Breast epithelium (tissue), 4 donors: ENCODE data around the gene NRBF2. TPM values are rescaled to one million over a fixed set of nuclear protein-coding genes. Genes with fewer than 3 reads are reported as not detected.

ENCODE experiments used
- DNase-seq, 2 donors: peaks; one replicate each; pipeline ENCODE4 v3.0.0-alpha.2; 2019; ENCODE audit warnings: low spot score in 2 of 2
- H3K27ac ChIP-seq, 2 donors: fragments of 200-600 bp; sonication (generic) in 1 of 2; one replicate each; pipeline ENCODE4 v1.5.1; 2016 to 2019; ENCODE audit warnings: mild to moderate bottlenecking in 1 of 2
- H3K27me3 ChIP-seq, 2 donors: fragments of 200-600 bp; sonication (generic) in 1 of 2; one replicate each; pipeline versions ENCODE4 v1.5.1 to v1.6.0; 2017 to 2019; ENCODE audit warnings: control low read depth in 1 of 2, mild to moderate bottlenecking in 1 of 2
- H3K36me3 ChIP-seq: fragments of 200-600 bp; one replicate; pipeline ENCODE4 v1.5.1; 2019
- H3K4me1 ChIP-seq, 2 donors: fragments of 200-600 bp; sonication (generic); one replicate each; pipeline ENCODE4 v1.5.1; 2016 to 2019; ENCODE audit warnings: control low read depth in 1 of 2
- H3K4me3 ChIP-seq, 3 donors: fragments of 200-600 bp; sonication (generic); 1 replicate in 2 of 3; 2 replicates in 1 of 3; pipeline ENCODE4 v1.5.1; 2016 to 2019; ENCODE audit warnings: mild to moderate bottlenecking in 3 of 3, moderate library complexity in 2 of 3
- H3K9me3 ChIP-seq, 2 donors: fragments of 200-600 bp; sonication (generic) in 1 of 2; one replicate each; pipeline ENCODE4 v1.5.1; 2016 to 2019; ENCODE audit warnings: control low read depth in 1 of 2
- CTCF ChIP-seq, 3 donors: fragments of 450-650 bp; IDR thresholded peaks; one replicate each; pipeline ENCODE4 v1.5.1; 2016 to 2017; ENCODE audit warnings: antibody characterized with exemption in 3 of 3, mild to moderate bottlenecking in 3 of 3, moderate library complexity in 3 of 3
- POLR2A ChIP-seq: fragments of 450-650 bp; IDR thresholded peaks from one replicate; pipeline ENCODE4 v1.6.1; 2016; ENCODE audit warnings: antibody characterized with exemption, mild to moderate bottlenecking, moderate library complexity
- POLR2AphosphoS5 ChIP-seq, 3 donors: sonication (generic); formaldehyde crosslinking; IDR thresholded peaks; one replicate each; pipeline ENCODE4 v1.6.1; 2017; ENCODE audit warnings: antibody characterized with exemption in 3 of 3
- intact Hi-C: fragments of 100-400 bp; cut with DNase I; formaldehyde crosslinking; loops from one replicate; pipeline ENCODE4 v1.15.1; 2023; ENCODE audit warnings: low total_unique reads
- total RNA-seq, 3 donors: library from RNA; depleted of rRNA; stranded (reverse); fragments of >200 nt; gene quantifications; one replicate each; pipeline ENCODE4 v1.1.0, GENCODE V29; 2016

The NRBF2 gene
- total RNA-seq, 3 donors from 2014 or later: 14.7 to 28.5 (median 17.0) TPM

DNA sequence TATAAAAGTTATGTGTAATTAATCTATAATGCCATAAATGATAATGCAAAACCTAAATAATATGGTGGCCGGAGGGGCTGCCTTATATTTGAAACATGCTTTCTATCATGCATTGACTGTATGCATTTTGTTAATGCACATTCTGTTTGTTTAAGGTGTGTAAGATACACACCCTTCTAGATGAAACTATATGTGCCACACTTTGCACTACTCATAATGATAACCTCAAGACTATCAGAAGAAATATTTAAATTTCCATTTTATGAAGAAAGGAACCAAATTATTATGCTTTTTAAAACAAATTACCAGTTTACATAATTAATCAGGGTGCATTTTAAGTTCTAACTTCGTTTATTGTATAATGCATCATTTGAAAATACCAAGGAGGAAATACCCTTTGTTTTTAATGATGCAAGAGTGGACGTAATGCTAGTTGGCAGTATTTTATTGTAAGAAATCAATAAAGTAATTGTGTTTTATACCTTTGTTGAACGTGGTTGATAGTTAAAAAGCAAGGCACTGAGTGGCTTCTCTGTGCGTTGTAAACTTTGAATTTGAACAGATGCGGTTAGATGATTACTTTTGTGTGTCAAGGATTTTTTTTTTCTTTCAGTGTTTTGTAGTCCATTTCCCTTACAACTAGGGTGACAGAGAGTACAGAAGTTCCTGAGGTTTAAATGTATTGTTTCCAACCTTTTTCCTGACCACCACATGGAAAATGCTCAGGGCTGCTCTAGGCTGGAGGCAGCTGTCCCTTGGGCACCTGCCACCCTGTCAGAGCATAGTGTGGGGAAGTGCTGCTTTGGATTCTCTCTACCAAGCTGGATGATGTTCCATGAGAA, 21.6 kb downstream of the NRBF2 start:
- H3K27ac ChIP-seq: peak overlapping the region; percentile 56 to 73
- no peak for DNase-seq
- TF ChIP-seq CTCF (IDR thresholded peaks at IDR 0.05): no peak
- no peak for TF ChIP-seq POLR2AphosphoS5 (IDR thresholded peaks at IDR 0.05)
- TF ChIP-seq POLR2A: no peak
- no peak overlapping the region for H3K4me3 ChIP-seq
- H3K9me3 ChIP-seq: no peaks in the 10 kb centered on the region
- H3K4me1 ChIP-seq: peaks cover 0 to 8% of the 10 kb centered on the region in 2 donors
- intact Hi-C loops: no loop called here
- no peaks in the 10 kb centered on the region for H3K36me3 ChIP-seq
- no peaks in the 10 kb centered on the region for H3K27me3 ChIP-seq

- H3K4me1 ChIP-seq: peaks cover 0 to 8% of the 10 kb centered on the region in 2 donors
- TF ChIP-seq CTCF (IDR thresholded peaks at IDR 0.05) (no peak), POLR2A (no peak), POLR2AphosphoS5 (IDR thresholded peaks at IDR 0.05) (no peak)
These were observed 22.4 kb downstream of the NRBF2 start for GRCh38 chr10:63155388-63156020.

GRCh38 chr10:63156236-63156635, 23.1 kb downstream of the NRBF2 start:
- no peak for DNase-seq
- peak overlapping the region in 1 of 2 donors; percentile 73 for H3K27ac ChIP-seq
- H3K4me1 ChIP-seq: peaks cover 0 to 8% of the 10 kb centered on the region in 2 donors
- no peaks in the 10 kb centered on the region for H3K36me3 ChIP-seq
- H3K27me3 ChIP-seq: no peaks in the 10 kb centered on the region
- TF ChIP-seq POLR2AphosphoS5 (IDR thresholded peaks at IDR 0.05): no peak
- TF ChIP-seq POLR2A: no peak
- no peak for TF ChIP-seq CTCF (IDR thresholded peaks at IDR 0.05)
- H3K9me3 ChIP-seq: no peaks in the 10 kb centered on the region
- intact Hi-C loops: no loop called here
- H3K4me3 ChIP-seq: no peak overlapping the region

More at GRCh38 chr10:63155388-63156020, 22.4 kb downstream of the NRBF2 start:
- Histone ChIP-seq H3K9me3 (no peaks in the 10 kb centered on the region), H3K4me3 (no peak overlapping the region), H3K36me3 (no peaks in the 10 kb centered on the region), H3K27ac (peak overlapping the region; percentile 56 to 73), H3K27me3 (no peaks in the 10 kb centered on the region)
- intact Hi-C loops: no loop called here
- no peak for DNase-seq

DNA sequence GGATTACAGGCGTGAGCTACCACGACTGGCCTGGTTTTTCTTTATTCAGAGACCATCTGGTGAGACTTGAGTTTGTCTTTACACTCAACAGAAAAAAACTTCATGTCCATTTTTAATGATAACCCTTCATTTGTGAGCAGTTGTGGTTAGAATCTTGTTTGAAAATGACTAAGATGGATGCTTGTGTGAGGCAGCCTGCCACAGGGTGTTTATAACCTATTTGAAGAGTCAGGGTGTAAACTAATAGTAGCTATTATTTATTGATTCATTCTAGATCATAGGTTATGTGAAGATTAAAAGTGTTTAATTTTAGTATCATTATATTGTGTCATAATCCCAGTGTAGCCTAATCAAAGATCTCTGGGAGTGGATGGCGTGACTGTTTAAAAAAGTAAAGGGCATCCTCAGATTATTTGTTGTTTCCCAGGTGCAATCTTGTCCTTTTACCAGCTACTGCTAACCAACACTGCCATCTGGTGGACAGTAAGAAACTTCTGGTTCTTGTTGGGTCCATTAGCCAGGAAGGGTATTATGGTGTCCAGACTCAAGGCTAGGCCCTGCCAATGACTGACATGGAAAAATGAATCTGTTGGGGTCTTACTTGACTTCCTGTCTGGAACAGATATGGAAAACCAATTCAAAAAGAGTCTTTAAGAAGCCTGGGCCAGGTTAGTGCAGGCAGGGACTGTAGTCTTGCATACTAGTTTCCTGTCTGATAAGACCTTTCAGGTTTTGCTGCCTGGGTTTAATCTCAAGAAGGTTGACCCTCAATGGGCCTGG, 24.9 kb downstream of the NRBF2 start:
- Histone ChIP-seq H3K27ac (peak overlapping the region in 1 of 2 donors; percentile 2), H3K4me1 (peaks cover 0 to 8% of the 10 kb centered on the region in 2 donors), H3K9me3 (no peaks in the 10 kb centered on the region), H3K27me3 (no peaks in the 10 kb centered on the region), H3K36me3 (no peaks in the 10 kb centered on the region), H3K4me3 (no peak overlapping the region)
- no peak for DNase-seq
- TF ChIP-seq CTCF (IDR thresholded peaks at IDR 0.05) (peak; percentile 75 to 87 (median 80)), POLR2AphosphoS5 (IDR thresholded peaks at IDR 0.05) (no peak), POLR2A (no peak)
- intact Hi-C loops: no loop called here
